Keratinocyte (primary cell): ENCODE results near the gene HS3ST1. TPM values are rescaled to one million over a fixed set of nuclear protein-coding genes. Genes with fewer than 3 reads are reported as not detected.

ENCODE experiments used
- DNase-seq: peaks from one replicate; pipeline ENCODE4 v3.0.0-alpha.2; 2011; ENCODE audit warnings: low read depth, missing footprints, low spot score
- FAIRE-seq: peaks from 2 replicates; lab custom pipeline; 2011; peaks lifted over from hg19 to GRCh38; lab: Jason Lieb, UNC
- H2AFZ ChIP-seq: 2 replicates; pipeline ENCODE4 v1.6.0; 2012; ENCODE audit warnings: low read length, control low read depth, inconsistent platforms; ENCODE audit not compliant: control insufficient read depth
- H3K27ac ChIP-seq: 2 replicates; pipeline ENCODE4 v1.5.1; 2011; ENCODE audit warnings: low read length; ENCODE audit not compliant: control insufficient read depth, insufficient read depth
- H3K27me3 ChIP-seq: 3 replicates; pipeline ENCODE4 v1.6.0; 2011; ENCODE audit warnings: low read length; ENCODE audit not compliant: control insufficient read depth, insufficient read depth; ENCODE audit errors: extremely low read depth
- H3K36me3 ChIP-seq, 2 experiments: 2 replicates in 1 of 2; 3 replicates in 1 of 2; pipeline ENCODE4 v1.5.1; 2011; ENCODE audit warnings: low read length in 2 of 2, mild to moderate bottlenecking in 1 of 2; ENCODE audit not compliant: control insufficient read depth in 2 of 2, insufficient read depth in 2 of 2; ENCODE audit errors: extremely low read depth in 1 of 2
- H3K4me1 ChIP-seq: 3 replicates; pipeline ENCODE4 v1.5.1; 2011; ENCODE audit warnings: low read length; ENCODE audit not compliant: control insufficient read depth, insufficient read depth; ENCODE audit errors: extremely low read depth
- H3K4me2 ChIP-seq: 3 replicates; pipeline ENCODE4 v1.6.0; 2011; ENCODE audit warnings: low read depth, low read length; ENCODE audit not compliant: control insufficient read depth, insufficient read depth; ENCODE audit errors: extremely low read depth
- H3K4me3 ChIP-seq, 3 experiments: fragments of 200-600 bp in 1 of 3; sonication (generic) in 1 of 3; 2 replicates in 2 of 3; 3 replicates in 1 of 3; pipeline ENCODE4 v1.5.1; 2011 to 2016; ENCODE audit warnings: low read length in 3 of 3, mild to moderate bottlenecking in 3 of 3, control low read depth in 2 of 3, inconsistent platforms in 1 of 3, low read depth in 1 of 3, mixed read lengths in 1 of 3, mixed run types in 1 of 3, moderate library complexity in 1 of 3; ENCODE audit not compliant: control insufficient read depth in 2 of 3, insufficient read depth in 2 of 3; ENCODE audit errors: extremely low read depth in 1 of 3
- H3K79me2 ChIP-seq: 2 replicates; pipeline ENCODE4 v1.6.0; 2012; ENCODE audit warnings: low read length; ENCODE audit not compliant: control insufficient read depth, insufficient read depth
- H3K9ac ChIP-seq: 3 replicates; pipeline ENCODE4 v1.6.0; 2011; ENCODE audit warnings: low read length; ENCODE audit not compliant: control insufficient read depth, insufficient read depth; ENCODE audit errors: extremely low read depth
- H3K9me1 ChIP-seq: 3 replicates; pipeline ENCODE4 v1.6.0; 2011; ENCODE audit warnings: low read length; ENCODE audit not compliant: control insufficient read depth, insufficient read depth; ENCODE audit errors: extremely low read depth
- H3K9me3 ChIP-seq: 2 replicates; pipeline ENCODE4 v1.5.1; 2012; ENCODE audit warnings: low read depth, low read length; ENCODE audit not compliant: control insufficient read depth
- H4K20me1 ChIP-seq: 3 replicates; pipeline ENCODE4 v1.6.0; 2011; ENCODE audit warnings: low read length; ENCODE audit not compliant: control insufficient read depth, insufficient read depth; ENCODE audit errors: extremely low read depth
- EZH2 ChIP-seq: IDR thresholded peaks from one replicate; pipeline ENCODE4 v1.6.1; 2012; ENCODE audit warnings: inconsistent platforms, mild to moderate bottlenecking, low read length, moderate library complexity
- dilution Hi-C: fragments of 300-500 bp; cut with MboI; formaldehyde crosslinking; loops from one replicate; pipeline ENCODE4 v1.7.0; 2020; ENCODE audit warnings: low sequenced_read_pairs; ENCODE audit not compliant: extremely low pct_ligation_motif_present
- polyA plus RNA-seq, 5 experiments: library from polyadenylated mRNA; depleted of rRNA in 3 of 5; stranded (reverse) in 3 of 5; stranded (forward) in 1 of 5; unstranded in 1 of 5; fragments of >200 nt; gene quantifications; 1 replicate in 1 of 5; 2 replicates in 3 of 5; 3 replicates in 1 of 5; pipeline versions ENCODE4 v1.2.1 to v1.2.3, GENCODE V29; 2011 to 2012; ENCODE audit warnings: missing spikeins in 2 of 5, low read depth in 1 of 5, low replicate concordance in 1 of 5
- TF ChIP-seq, protein P1 (sequence below), 3 experiments: IDR thresholded peaks in 1 of 3; conservative IDR thresholded peaks in 1 of 3; optimal IDR thresholded peaks in 1 of 3; 2 replicates in 2 of 3; 3 replicates in 1 of 3; pipeline versions ENCODE3 to v1.5.1; 2011; ENCODE audit warnings: low read length in 3 of 3, mild to moderate bottlenecking in 3 of 3, moderate library complexity in 2 of 3, control low read depth in 1 of 3, inconsistent platforms in 1 of 3; ENCODE audit not compliant: insufficient read depth in 2 of 3; ENCODE audit errors: extremely low read depth in 1 of 3

The HS3ST1 gene
- polyA plus RNA-seq, 1 donor (not counting 4 experiments of a cell fraction or from before 2014, with no cell fraction given) = 2.0 TPM

DNA sequence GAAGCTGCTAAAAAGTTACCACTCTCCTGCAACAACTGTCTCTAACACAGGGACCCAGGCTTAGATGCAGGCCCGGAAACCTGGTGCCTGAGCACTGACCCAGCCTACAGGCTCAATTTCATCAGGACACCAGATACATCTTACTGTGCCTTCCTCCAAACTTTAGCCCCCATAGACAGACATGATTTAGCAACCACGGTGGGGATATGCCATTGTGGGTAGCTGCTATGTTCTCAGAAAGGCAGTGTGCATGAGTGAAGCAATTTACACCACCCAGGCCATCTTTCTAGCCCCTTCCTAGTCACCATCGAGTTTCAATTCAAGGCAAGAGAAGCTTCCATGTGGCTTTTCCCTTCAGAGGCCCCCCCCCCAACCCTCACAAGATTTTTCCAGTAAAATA, 2.7 kb downstream of the HS3ST1 start:
- no peak overlapping the region for H3K27ac ChIP-seq
- no peaks in the 10 kb centered on the region for H3K9me3 ChIP-seq
- dilution Hi-C loops = no loop called here
- H3K4me2 ChIP-seq = peak overlapping the region; percentile 36
- no peak overlapping the region for H2AFZ ChIP-seq
- H3K4me3 ChIP-seq = peak overlapping the region in 1 of 3 experiments; percentile 12
- H3K9ac ChIP-seq = no peak overlapping the region
- peaks cover 2% of the 10 kb centered on the region for H4K20me1 ChIP-seq
- H3K9me1 ChIP-seq = peaks cover 2% of the 10 kb centered on the region
- H3K36me3 ChIP-seq = peaks cover 11 to 17% of the 10 kb centered on the region in 2 experiments
- peaks cover 75% of the 10 kb centered on the region for H3K79me2 ChIP-seq
- no peaks in the 10 kb centered on the region for H3K27me3 ChIP-seq
- H3K4me1 ChIP-seq = peaks cover 40% of the 10 kb centered on the region
- FAIRE-seq = no peak
- no peak for DNase-seq
- TF ChIP-seq, protein P1, sequence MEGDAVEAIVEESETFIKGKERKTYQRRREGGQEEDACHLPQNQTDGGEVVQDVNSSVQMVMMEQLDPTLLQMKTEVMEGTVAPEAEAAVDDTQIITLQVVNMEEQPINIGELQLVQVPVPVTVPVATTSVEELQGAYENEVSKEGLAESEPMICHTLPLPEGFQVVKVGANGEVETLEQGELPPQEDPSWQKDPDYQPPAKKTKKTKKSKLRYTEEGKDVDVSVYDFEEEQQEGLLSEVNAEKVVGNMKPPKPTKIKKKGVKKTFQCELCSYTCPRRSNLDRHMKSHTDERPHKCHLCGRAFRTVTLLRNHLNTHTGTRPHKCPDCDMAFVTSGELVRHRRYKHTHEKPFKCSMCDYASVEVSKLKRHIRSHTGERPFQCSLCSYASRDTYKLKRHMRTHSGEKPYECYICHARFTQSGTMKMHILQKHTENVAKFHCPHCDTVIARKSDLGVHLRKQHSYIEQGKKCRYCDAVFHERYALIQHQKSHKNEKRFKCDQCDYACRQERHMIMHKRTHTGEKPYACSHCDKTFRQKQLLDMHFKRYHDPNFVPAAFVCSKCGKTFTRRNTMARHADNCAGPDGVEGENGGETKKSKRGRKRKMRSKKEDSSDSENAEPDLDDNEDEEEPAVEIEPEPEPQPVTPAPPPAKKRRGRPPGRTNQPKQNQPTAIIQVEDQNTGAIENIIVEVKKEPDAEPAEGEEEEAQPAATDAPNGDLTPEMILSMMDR (optimal IDR thresholded peaks at IDR 0.05 in 1 of 3, IDR thresholded peaks at IDR 0.05 in 1 of 3, conservative IDR thresholded peaks at IDR 0.05 in 1 of 3; ENCODE audit: extremely low read depth in 1 of 3, insufficient read depth in 2 of 3, low read length in 3 of 3) = no peak
- TF ChIP-seq EZH2 = no peak

DNA sequence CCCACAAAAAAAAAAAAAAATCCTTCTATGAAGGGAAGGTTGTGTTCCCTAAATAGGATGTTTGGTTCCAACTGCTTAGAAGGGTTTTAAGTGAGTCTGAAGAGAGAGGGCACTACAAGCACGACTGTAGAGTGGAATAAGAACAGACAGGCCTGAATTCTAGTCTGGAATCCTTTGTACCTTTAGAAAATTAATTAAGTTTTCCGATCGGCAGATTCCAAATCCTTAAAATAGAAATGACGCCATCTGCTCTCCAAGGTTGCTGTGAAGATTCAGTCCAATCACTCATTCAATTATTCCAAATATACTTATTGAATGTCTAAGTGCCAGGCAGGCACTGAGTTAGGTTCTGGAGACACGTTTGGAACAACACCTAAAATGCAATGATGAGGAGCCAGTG, 3.8 kb downstream of the HS3ST1 start:
- peaks cover 87% of the 10 kb centered on the region for H3K79me2 ChIP-seq
- no peak for TF ChIP-seq EZH2
- TF ChIP-seq, protein P1 (optimal IDR thresholded peaks at IDR 0.05 in 1 of 3, IDR thresholded peaks at IDR 0.05 in 1 of 3, conservative IDR thresholded peaks at IDR 0.05 in 1 of 3; ENCODE audit: extremely low read depth in 1 of 3, insufficient read depth in 2 of 3, low read length in 3 of 3) = no peak

More for the DNA sequence above, 3.8 kb downstream of the HS3ST1 start:
- no peaks in the 10 kb centered on the region for H3K9me3 ChIP-seq
- H2AFZ ChIP-seq = no peak overlapping the region
- no peak overlapping the region for H3K4me3 ChIP-seq
- H3K4me1 ChIP-seq = peaks cover 29% of the 10 kb centered on the region
- H3K36me3 ChIP-seq = peaks cover 11 to 17% of the 10 kb centered on the region in 2 experiments
- FAIRE-seq (no peak), DNase-seq (no peak)
- peaks cover 2% of the 10 kb centered on the region for H3K9me1 ChIP-seq
- H4K20me1 ChIP-seq = peaks cover 2% of the 10 kb centered on the region
- no peak overlapping the region for H3K4me2 ChIP-seq
- no peak overlapping the region for H3K9ac ChIP-seq
- dilution Hi-C loops = no loop called here
- no peak overlapping the region for H3K27ac ChIP-seq
- H3K27me3 ChIP-seq = no peaks in the 10 kb centered on the region
